ENCODE measurements around the gene DIPK2A. TPM values are rescaled to one million over a fixed set of nuclear protein-coding genes. Genes with fewer than 3 reads are reported as not detected.

DIPK2A gene
- total and polyA plus RNA-seq, 2 of the 13 experiments (the other 11 are each of a cell fraction or from before 2014, with no cell fraction given) = 5.8 to 8.0 TPM

- Histone ChIP-seq H3K79me2 (ENCODE audit: insufficient read depth, low read length) (peaks cover 6% of the 10 kb centered on the region), H2AFZ (ENCODE audit: low read length) (no peak overlapping the region), H3K9ac (ENCODE audit: insufficient read depth, low read depth, low read length) (no peak overlapping the region), H3K4me3 (replicated peaks in 1 of 3; ENCODE audit: insufficient read depth in 1 of 3, low read depth in 2 of 3, low read length in 3 of 3) (no peak overlapping the region), H3K36me3 (replicated peaks in 1 of 2; ENCODE audit: control insufficient read depth in 1 of 2, insufficient read depth in 2 of 2, low read length in 2 of 2) (no peaks in the 10 kb centered on the region; a peak in 2 of 5 replicates), H3K4me1 (ENCODE audit: insufficient read depth, low read length) (no peaks in the 10 kb centered on the region), H3K9me3 (ENCODE audit: low read length) (no peaks in the 10 kb centered on the region), H3K27ac (ENCODE audit: extremely low read length, insufficient read depth, low read length) (no peak overlapping the region), H4K20me1 (ENCODE audit: insufficient read depth, low read length) (no peaks in the 10 kb centered on the region), H3K27me3 (ENCODE audit: control insufficient read depth in 1 of 2, insufficient read depth in 2 of 2, low read length in 2 of 2) (no peaks in the 10 kb centered on the region; a peak in 1 of 5 replicates), H3K4me2 (ENCODE audit: low read depth, low read length) (no peak overlapping the region)
- DNase-seq (ENCODE audit: low spot score) (no peak), FAIRE-seq (no peak), ATAC-seq (no peak)
- in situ Hi-C loops (cut with HindIII; ENCODE audit: extremely low pct_ligation_motif_present, low pct_unique_long_range_greater_than_20kb) = no loop called here
- BruUV-seq (replicated peaks) = no TSS peak
- WGBS (ENCODE audit: low lambda C conversion rate) = 73% methylated on average over 7 of the region's 7 CpGs
- TF ChIP-seq, protein P1, sequence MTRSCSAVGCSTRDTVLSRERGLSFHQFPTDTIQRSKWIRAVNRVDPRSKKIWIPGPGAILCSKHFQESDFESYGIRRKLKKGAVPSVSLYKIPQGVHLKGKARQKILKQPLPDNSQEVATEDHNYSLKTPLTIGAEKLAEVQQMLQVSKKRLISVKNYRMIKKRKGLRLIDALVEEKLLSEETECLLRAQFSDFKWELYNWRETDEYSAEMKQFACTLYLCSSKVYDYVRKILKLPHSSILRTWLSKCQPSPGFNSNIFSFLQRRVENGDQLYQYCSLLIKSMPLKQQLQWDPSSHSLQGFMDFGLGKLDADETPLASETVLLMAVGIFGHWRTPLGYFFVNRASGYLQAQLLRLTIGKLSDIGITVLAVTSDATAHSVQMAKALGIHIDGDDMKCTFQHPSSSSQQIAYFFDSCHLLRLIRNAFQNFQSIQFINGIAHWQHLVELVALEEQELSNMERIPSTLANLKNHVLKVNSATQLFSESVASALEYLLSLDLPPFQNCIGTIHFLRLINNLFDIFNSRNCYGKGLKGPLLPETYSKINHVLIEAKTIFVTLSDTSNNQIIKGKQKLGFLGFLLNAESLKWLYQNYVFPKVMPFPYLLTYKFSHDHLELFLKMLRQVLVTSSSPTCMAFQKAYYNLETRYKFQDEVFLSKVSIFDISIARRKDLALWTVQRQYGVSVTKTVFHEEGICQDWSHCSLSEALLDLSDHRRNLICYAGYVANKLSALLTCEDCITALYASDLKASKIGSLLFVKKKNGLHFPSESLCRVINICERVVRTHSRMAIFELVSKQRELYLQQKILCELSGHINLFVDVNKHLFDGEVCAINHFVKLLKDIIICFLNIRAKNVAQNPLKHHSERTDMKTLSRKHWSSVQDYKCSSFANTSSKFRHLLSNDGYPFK (CRISPR knock-in tag; IDR thresholded peaks at IDR 0.05; ENCODE audit: borderline replicate concordance) = no peak
- TF ChIP-seq TBP (CRISPR knock-in tag; IDR thresholded peaks at IDR 0.05) (no peak), EHMT2 (IDR thresholded peaks at IDR 0.05; ENCODE audit: borderline replicate concordance, low read depth, low read length) (no peak), TBX3 (IDR thresholded peaks at IDR 0.05; ENCODE audit: borderline replicate concordance) (no peak), SRSF9 (IDR thresholded peaks at IDR 0.05; ENCODE audit: borderline replicate concordance, insufficient read depth, low read depth, low read length, poor library complexity, severe bottlenecking) (no peak), BHLHE40 (IDR thresholded peaks at IDR 0.05; ENCODE audit: low read length) (no peak), FOSL2 (CRISPR knock-in tag; IDR thresholded peaks at IDR 0.05) (no peak), PRDM4 (CRISPR knock-in tag; IDR thresholded peaks at IDR 0.05; ENCODE audit: borderline replicate concordance) (no peak), SETDB1 (CRISPR knock-in tag; IDR thresholded peaks at IDR 0.05; ENCODE audit: borderline replicate concordance) (no peak), CENPBD1 (CRISPR knock-in tag; IDR thresholded peaks at IDR 0.05; ENCODE audit: borderline replicate concordance, low read depth) (no peak)
- TF ChIP-seq, protein P2, sequence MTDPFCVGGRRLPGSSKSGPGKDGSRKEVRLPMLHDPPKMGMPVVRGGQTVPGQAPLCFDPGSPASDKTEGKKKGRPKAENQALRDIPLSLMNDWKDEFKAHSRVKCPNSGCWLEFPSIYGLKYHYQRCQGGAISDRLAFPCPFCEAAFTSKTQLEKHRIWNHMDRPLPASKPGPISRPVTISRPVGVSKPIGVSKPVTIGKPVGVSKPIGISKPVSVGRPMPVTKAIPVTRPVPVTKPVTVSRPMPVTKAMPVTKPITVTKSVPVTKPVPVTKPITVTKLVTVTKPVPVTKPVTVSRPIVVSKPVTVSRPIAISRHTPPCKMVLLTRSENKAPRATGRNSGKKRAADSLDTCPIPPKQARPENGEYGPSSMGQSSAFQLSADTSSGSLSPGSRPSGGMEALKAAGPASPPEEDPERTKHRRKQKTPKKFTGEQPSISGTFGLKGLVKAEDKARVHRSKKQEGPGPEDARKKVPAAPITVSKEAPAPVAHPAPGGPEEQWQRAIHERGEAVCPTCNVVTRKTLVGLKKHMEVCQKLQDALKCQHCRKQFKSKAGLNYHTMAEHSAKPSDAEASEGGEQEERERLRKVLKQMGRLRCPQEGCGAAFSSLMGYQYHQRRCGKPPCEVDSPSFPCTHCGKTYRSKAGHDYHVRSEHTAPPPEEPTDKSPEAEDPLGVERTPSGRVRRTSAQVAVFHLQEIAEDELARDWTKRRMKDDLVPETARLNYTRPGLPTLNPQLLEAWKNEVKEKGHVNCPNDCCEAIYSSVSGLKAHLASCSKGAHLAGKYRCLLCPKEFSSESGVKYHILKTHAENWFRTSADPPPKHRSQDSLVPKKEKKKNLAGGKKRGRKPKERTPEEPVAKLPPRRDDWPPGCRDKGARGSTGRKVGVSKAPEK (CRISPR knock-in tag; IDR thresholded peaks at IDR 0.05; ENCODE audit: borderline replicate concordance) = no peak
- TF ChIP-seq, protein P3, sequence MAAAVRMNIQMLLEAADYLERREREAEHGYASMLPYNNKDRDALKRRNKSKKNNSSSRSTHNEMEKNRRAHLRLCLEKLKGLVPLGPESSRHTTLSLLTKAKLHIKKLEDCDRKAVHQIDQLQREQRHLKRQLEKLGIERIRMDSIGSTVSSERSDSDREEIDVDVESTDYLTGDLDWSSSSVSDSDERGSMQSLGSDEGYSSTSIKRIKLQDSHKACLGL (CRISPR knock-in tag; IDR thresholded peaks at IDR 0.05) = no peak
- TF ChIP-seq, protein P4, sequence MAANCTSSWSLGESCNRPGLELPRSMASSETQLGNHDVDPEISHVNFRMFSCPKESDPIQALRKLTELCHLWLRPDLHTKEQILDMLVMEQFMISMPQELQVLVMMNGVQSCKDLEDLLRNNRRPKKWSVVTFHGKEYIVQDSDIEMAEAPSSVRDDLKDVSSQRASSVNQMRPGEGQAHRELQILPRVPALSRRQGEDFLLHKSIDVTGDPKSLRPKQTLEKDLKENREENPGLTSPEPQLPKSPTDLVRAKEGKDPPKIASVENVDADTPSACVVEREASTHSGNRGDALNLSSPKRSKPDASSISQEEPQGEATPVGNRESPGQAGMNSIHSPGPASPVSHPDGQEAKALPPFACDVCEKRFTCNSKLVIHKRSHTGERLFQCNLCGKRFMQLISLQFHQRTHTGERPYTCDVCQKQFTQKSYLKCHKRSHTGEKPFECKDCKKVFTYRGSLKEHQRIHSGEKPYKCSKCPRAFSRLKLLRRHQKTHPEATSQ (CRISPR knock-in tag; IDR thresholded peaks at IDR 0.05; ENCODE audit: borderline replicate concordance) = no peak
- intact Hi-C loops (cut with micrococcal nuclease; ENCODE audit: unreplicated experiment) = no loop called here
- ChIA-PET POLR2A (no interaction called here), CTCF (ENCODE audit: low intra/inter-chr PET ratio, low total read pairs) (no interaction called here)
These were observed 17.8 kb downstream of the DIPK2A start for GRCh38 chr3:143989461-143989860.

Data from HepG2 (cell line).